GM12892 (cell line): ENCODE measurements around the gene HSP90B1.

Experiments
- POLR2A ChIP-seq: IDR thresholded peaks from 2 replicates; pipeline ENCODE4 v1.6.1; 2011; ENCODE audit warnings: low read depth, low read length, control low read depth
- POLR2AphosphoS5 ChIP-seq: IDR thresholded peaks from 2 replicates; pipeline ENCODE4 v1.6.1; 2011; ENCODE audit warnings: low read depth, low read length, control low read depth

- TF ChIP-seq POLR2A (no peak), POLR2AphosphoS5 (no peak)
Observed at GRCh38 chr12:103917873-103918272, 12.3 kb upstream of the HSP90B1 start.
